Activated CD8-positive, alpha-beta memory T cell treated with anti-CD3 and anti-CD28 coated beads, Interleukin-2, amount 50 U/mL, for 1 hour (primary cell): Measurements from ENCODE around the gene RBKS.
"Not testable (repeated sequence)": the region's sequence is repeated elsewhere in the genome, so short reads cannot be mapped to it uniquely, and the experiment has no call there.

ENCODE experiments used
- DNase-seq: peaks from one replicate; pipeline ENCODE4 v3.0.0-alpha.2; 2020; ENCODE audit errors: extremely low read depth

Gene RBKS

GRCh38 chr2:27762951-27763906 lies 127.0 kb downstream of the RBKS start:
- no peak for DNase-seq

DNA sequence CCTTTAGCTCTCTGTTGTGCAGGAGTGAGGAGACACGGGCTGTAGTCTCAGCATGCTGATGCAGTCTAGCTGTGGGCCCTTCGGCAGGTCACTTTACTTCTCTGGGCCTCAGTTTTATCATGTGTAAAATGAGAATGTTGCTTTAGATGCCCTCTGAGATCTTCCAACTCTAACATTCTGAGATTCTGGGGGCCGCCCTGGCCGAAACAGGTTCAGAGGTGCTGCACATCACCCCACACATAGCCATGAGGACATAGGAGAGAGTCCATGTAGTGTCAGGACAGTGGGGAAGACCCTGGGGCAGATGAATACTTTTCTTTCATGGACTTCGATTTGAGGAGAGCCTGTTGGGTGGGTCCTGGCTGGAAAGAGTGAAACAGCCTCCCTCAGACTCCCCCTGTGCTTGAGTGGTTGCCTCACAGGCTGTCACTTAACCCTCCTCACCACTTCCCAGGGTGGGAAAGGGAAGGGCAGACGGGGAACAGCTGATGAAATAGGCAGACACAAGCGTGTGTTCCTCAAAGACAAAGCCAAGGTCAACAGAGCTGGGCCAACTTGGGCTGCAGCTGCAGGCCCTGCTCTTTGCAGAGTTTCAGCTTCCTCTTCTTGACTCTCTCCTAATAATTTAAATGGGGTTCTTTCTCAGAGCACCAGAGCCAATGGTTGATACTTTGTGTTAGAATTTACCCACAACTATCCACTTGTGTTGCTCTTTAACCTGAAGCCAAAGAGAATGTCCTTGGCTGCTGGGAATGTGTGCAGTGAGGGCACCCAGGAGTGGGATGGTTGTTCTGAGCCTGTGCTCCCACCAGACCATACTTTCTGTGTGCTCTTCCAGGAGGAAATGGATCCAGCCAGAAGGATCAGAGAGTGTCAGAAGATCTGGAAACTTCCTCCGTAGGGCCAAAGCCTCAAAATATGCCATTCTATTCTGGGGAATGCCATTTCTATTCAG lies 133.4 kb downstream of the RBKS start:
- DNase-seq: no peak

- no peak for DNase-seq
Observed at GRCh38 chr2:27756091-27756490, 134.1 kb downstream of the RBKS start.

DNA sequence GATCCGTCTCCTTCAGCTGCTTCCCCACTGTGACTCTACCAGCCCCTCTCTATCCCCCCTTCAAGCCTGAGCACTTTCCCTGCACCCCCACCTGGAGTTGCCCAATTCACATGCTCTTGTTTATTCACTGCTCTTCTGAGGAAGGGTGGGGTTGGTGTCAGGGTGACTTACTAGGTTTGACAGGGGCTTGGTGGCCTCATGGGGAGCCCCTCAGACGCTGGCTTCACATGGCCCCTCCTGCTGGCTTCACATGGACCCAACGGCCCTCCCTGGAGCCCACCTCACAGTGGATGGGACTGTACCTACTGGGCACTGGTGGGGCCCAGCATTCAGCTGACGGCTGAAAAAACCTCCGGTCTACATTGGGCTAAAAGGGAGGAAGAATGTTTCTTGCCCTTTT lies 135.4 kb downstream of the RBKS start:
- no peak for DNase-seq

DNA sequence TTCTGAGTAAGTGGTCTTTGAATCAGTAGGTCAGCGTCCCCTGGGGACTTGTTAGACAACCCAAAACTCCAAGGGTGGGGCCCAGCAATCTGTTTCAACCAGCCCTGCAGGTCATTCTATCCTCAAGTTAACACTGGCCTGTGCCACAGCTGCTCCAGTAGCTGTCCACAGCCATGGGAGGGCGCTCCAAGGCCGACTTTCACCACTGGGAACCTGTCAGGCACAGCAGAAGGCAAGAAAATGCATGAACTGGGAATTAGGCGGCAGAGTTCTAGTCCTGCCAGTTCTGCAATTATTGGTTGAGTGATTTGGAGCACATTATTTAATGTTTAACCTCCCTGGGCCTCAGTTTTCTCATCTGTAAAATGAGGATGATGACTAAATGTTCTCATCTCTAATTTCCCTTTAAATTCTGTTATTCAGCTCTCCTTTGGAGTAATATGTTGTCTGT lies 136.0 kb downstream of the RBKS start:
- no peak for DNase-seq

DNA sequence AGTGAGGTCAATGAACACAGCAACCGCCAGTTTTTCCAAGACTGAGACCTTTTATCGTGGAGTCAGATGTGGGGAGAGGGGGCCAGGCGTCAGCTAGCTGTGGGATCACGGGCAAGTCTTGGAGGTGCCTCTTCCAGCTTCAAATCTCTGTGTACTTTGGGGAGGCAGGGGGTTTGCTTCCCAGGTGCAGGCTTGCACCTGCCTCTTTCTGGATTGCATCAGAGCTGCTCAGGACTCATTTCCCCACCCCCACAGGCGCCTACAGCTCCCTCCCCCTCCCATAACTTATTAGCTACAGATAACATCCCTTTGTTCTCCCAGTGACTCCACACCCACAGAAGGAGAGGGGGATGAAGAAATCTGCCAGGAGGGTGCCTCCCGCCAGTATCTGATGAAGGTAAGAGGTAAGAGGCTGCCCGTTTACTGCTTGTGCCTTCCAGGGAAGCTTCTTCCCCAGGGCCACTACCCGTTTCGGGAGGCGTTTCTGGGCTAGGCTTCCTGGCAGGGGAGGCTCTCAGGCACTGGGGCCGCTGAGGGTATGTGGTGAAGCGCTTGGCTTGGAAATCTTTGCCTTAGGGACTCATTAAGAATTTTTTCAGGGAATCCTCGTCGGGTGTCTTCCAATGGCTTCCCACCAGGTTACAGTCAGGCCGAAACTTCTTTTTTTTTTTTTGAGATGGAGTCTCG lies 137.5 kb downstream of the RBKS start:
- DNase-seq: no peak

GRCh38 chr2:27751377-27751776 lies 138.8 kb downstream of the RBKS start:
- no peak for DNase-seq

DNA sequence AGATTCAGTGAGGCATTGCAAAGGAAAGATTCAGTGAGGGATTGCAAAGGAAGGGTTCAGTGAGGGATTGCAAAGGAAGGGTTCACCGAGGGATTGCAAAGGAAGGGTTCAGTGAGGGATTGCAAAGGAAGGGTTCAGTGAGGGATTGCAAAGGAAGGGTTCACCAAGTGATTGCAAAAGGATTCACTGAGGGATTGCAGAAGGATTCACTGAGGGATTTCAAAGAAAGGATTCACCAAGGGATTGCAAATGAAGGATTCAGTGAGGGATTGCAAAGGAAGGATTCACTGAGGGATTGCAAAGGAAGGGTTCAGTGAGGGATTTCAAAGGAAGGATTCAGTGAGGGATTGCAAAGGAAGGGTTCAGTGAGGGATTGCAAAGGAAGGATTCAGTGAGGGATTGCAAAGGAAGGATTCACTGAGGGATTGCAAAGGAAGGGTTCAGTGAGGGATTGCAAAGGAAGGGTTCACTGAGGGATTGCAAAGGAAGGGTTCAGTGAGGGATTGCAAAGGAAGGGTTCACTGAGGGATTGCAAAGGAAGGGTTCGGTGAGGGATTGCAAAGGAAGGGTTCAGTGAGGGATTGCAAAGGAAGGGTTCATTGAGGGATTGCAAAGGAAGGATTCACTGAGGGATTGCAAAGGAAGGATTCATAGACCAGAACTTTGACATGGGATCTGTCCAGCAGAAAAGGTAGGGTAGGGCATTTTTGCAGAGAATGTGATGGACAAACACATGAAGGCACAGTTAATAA lies 141.2 kb downstream of the RBKS start:
- not testable (repeated sequence) for DNase-seq

DNA sequence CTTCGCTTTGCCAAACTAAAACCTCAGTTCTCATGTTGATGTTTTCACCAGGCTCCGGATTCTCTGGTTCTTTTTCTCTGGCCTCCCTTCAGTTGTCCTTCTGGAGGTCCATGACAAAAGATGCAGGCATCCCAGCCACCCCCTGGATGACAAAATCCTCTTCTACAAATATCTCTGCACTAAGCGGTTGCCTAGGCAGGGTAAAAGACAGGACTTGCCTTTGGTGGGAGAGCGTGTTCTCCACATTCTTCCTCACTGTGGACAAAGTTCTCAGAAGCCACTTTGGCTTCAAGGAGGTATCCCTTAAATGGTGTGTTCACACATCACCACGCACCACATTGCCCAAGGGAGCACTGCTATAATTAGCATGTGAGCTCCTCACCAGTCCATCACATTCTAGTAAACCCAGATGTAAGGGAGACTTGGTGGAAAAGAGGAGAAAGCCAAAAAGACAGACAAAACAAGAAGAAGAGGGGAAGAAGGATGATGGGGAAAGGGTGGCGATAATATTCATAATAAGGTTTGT lies 142.3 kb downstream of the RBKS start:
- DNase-seq: no peak

- no peak for DNase-seq
Observed at GRCh38 chr2:27746325-27746724, 143.9 kb downstream of the RBKS start.

DNA sequence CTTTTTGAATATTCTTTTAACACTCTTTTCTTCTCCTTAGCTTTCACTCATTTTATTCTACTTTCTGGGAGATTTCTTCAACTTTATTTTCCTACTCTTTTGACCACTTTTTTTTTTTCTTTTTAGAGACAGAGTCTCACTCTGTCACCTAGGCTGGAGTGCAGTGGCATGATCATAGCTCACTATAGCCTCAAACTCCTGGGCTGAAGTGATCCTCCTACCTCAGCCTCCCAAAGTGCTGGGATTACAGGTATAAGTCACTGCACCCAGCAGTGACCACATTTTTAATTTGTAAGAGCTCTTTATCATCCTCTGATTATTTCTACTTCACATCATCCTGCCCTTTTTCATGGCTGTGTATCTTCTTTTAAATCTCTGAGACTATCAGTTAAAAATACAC lies 144.7 kb downstream of the RBKS start:
- DNase-seq: not testable (repeated sequence)

DNA sequence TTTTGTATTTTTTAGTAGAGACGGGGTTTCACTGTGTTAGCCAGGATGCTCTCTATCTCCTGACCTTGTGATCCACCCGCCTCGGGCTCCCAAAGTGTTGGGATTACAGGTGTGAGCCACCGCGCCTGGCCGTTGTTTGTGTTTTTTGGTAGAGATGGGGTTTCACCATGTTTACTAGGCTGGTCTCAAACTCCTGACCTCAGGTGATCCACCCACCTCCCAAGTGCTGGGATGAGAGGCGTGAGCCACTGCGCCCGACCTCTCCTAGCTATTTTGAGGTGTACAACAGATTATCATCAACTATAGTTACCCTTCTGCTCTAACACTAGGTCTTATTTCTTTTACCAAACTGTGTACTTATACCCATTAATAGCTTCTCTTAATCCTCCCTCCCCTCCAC lies 147.6 kb downstream of the RBKS start:
- DNase-seq: no peak

DNA sequence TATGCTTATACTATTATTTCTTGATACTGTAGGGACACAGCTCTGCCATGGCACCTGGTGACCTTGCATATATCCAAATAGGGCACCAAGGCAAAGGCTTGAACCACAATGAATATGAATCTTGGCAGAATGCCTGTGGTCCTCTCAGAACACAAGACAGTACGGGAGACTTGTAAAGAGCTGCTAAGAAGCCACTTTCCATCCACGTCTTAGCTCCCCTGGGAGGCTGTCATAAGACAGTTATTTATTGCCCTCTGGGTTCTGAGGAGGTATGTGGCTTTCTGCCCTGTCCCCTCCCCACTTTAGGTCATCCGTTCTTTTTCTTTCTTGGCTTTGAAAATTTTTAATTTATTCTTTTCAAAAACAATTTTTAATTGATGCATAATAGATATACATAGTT lies 148.5 kb downstream of the RBKS start:
- DNase-seq: no peak

GRCh38 chr2:27739058-27739373 lies 151.2 kb downstream of the RBKS start:
- no peak for DNase-seq

DNA sequence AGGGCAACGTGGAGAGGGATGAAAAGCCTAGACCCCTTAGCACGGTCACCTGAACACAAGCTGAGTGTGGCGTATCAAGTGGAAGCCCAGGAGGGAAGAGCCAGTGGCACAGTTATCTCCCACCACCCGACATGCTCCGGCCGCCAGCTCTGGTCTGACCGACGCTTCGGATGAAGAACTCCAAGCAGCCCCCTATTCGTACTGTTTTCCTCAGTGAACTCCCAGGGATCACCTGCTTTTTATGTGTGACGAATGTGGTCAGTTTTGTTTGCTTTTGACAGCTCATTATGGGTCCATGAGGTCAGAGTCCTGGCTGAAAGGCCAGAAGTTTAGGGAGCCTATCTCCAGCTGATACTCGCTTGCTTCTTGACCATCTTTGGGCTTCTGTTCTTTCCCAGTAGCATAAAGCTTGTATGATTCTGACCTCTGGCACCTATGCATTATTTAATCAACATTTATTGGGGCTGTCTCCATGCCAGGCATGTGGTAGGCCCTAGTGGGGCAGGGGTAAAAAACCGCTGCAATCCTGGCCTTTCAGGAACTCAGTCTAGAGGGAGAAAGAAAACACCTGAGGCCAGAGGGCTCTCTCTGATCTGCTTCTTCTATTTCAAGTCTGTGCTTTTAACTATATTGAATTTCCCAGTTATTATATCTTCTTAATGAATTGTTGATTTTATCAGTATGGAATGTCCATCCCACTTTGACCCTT lies 151.7 kb downstream of the RBKS start:
- no peak for DNase-seq

GRCh38 chr2:27737676-27738348 lies 152.4 kb downstream of the RBKS start:
- DNase-seq: no peak

- DNase-seq: no peak
Observed at GRCh38 chr2:27736890-27737204, 153.3 kb downstream of the RBKS start.

DNA sequence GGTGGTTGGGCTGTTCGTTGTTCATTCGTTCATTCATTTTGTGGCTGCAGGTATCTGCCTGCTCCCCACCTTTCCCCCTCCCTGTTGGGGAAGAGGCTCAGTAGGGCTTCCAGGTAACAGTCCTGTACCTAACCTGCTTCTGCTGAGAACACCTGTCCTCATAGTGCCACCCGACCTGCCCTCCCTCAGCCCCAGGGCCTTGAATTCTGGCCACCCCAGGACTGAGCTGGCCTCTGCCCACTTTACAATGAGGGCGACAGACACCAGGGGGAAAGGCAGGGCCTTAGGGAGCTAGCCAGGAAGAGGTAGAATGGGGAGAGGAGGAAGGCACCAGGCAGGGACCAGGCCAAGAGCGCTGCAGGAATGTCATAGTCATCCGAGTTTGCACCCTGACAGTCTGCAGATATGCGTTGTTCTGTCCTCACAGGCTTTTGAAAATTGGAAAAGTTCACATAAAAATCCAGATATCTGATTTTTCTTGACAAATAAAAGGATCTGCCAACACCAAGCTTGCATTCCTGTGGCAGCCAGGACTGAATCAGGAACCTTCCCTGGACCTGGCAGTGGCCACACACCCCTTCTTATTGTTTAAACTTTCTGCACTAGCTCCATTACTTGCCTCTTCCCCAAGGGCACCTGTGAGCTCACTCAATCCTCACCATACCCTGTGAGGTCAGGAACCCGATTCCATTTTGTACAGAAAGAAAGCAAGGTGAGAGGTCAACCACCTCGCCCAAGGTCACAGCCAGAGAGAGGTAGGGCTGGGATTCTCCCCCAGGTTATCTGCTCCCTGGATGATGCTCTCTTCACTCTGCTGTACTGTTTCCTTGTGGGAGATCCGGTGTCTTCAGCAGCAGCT lies 153.9 kb downstream of the RBKS start:
- DNase-seq: no peak

DNA sequence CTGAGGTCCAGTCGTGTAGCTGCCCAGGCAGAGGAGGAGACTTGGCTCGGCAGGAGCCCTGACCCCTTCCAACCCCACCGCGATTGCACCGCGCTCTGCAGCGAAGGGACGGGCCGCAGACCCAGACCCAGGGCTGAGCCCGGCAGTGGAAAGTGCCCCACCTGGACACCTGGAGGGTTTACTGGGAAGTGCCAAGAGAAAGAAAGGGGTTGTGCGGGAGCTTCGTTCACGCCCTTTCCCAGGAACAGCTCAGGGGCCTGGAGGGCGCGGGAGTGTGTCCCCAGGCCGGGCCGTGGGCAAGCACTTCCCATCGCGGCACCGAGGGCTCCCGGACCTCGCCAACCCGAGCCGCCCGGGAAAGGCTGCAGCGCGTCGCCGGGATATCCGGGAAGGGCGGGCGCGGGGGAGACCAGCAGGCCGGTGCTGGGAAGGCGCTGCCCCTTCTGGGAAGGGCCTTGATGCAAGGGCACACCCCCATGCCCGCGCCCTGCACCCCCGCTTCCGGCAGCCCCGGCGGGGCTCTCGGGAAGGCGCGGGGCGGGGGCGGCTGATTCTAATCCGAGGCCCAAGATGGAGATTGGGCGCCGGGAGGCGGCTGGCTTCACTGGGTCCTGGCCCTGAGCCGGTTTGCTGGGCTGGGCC lies 154.8 kb downstream of the RBKS start:
- DNase-seq: no peak
